ENCODE data around the gene SPATA31C2. TPM values are rescaled to one million over a fixed set of nuclear protein-coding genes. Genes with fewer than 3 reads are reported as not detected.

The SPATA31C2 gene
- total RNA-seq, 1 donor from 2014 or later: not detected

GRCh38 chr9:88180081-88180765, 41.9 kb upstream of the SPATA31C2 start:
- peak; percentile 40 for DNase-seq (ENCODE audit: low read depth)
- H3K27me3 ChIP-seq (ENCODE audit: control insufficient read depth, insufficient read depth, low read length): no peaks in the 10 kb centered on the region
- no peak overlapping the region for H3K4me3 ChIP-seq (ENCODE audit: low read depth, low read length)
- TF ChIP-seq CTCF (IDR thresholded peaks at IDR 0.05; ENCODE audit: insufficient read depth, low read length, severe bottlenecking): no peak
- no peak for FAIRE-seq
- H3K36me3 ChIP-seq (ENCODE audit: control insufficient read depth, insufficient read depth, low read length): no peaks in the 10 kb centered on the region

- no peak for TF ChIP-seq CTCF (IDR thresholded peaks at IDR 0.05; ENCODE audit: insufficient read depth, low read length, severe bottlenecking)
- H3K4me3 ChIP-seq (ENCODE audit: low read depth, low read length): no peak overlapping the region
- DNase-seq (ENCODE audit: low read depth): no peak
- no peak for FAIRE-seq
- H3K27me3 ChIP-seq (ENCODE audit: control insufficient read depth, insufficient read depth, low read length): no peaks in the 10 kb centered on the region
- H3K36me3 ChIP-seq (ENCODE audit: control insufficient read depth, insufficient read depth, low read length): no peaks in the 10 kb centered on the region
These were observed 40.8 kb upstream of the SPATA31C2 start for GRCh38 chr9:88179062-88179521.

GRCh38 chr9:88178641-88179040, 40.4 kb upstream of the SPATA31C2 start:
- Histone ChIP-seq H3K36me3 (ENCODE audit: control insufficient read depth, insufficient read depth, low read length) (no peaks in the 10 kb centered on the region), H3K4me3 (ENCODE audit: low read depth, low read length) (no peak overlapping the region), H3K27me3 (ENCODE audit: control insufficient read depth, insufficient read depth, low read length) (no peaks in the 10 kb centered on the region)
- no peak for TF ChIP-seq CTCF (IDR thresholded peaks at IDR 0.05; ENCODE audit: insufficient read depth, low read length, severe bottlenecking)
- DNase-seq (ENCODE audit: low read depth) (no peak), FAIRE-seq (no peak)

- TF ChIP-seq CTCF (IDR thresholded peaks at IDR 0.05; ENCODE audit: insufficient read depth, low read length, severe bottlenecking): no peak
- H3K4me3 ChIP-seq (ENCODE audit: low read depth, low read length): no peak overlapping the region
- H3K36me3 ChIP-seq (ENCODE audit: control insufficient read depth, insufficient read depth, low read length): no peaks in the 10 kb centered on the region
- no peak for DNase-seq (ENCODE audit: low read depth)
- no peaks in the 10 kb centered on the region for H3K27me3 ChIP-seq (ENCODE audit: control insufficient read depth, insufficient read depth, low read length)
- peak; percentile 28 for FAIRE-seq
These were observed 39.1 kb upstream of the SPATA31C2 start for GRCh38 chr9:88177371-88177770.

GRCh38 chr9:88174324-88174723, 36.0 kb upstream of the SPATA31C2 start:
- DNase-seq (ENCODE audit: low read depth): no peak
- Histone ChIP-seq H3K36me3 (ENCODE audit: control insufficient read depth, insufficient read depth, low read length) (no peaks in the 10 kb centered on the region), H3K27me3 (ENCODE audit: control insufficient read depth, insufficient read depth, low read length) (no peaks in the 10 kb centered on the region), H3K4me3 (ENCODE audit: low read depth, low read length) (no peak overlapping the region)
- TF ChIP-seq CTCF (IDR thresholded peaks at IDR 0.05; ENCODE audit: insufficient read depth, low read length, severe bottlenecking): no peak
- no peak for FAIRE-seq
